IPS-18a (cell line): Measurements from ENCODE around the gene SAMMSON.

Source experiments
- H3K27ac ChIP-seq: one replicate; pipeline ENCODE4 v1.5.1; 2013; ENCODE audit warnings: low read length
- H3K27me3 ChIP-seq: one replicate; pipeline ENCODE4 v1.6.1; 2013; ENCODE audit warnings: mild to moderate bottlenecking, low read length; ENCODE audit not compliant: control insufficient read depth, insufficient read depth
- H3K36me3 ChIP-seq: one replicate; pipeline ENCODE4 v1.6.1; 2013; ENCODE audit warnings: low read depth, low read length; ENCODE audit not compliant: control insufficient read depth
- H3K4me1 ChIP-seq: one replicate; pipeline ENCODE4 v1.6.1; 2013; ENCODE audit warnings: low read depth, low read length; ENCODE audit not compliant: control insufficient read depth
- H3K4me3 ChIP-seq: one replicate; pipeline ENCODE4 v1.5.1; 2013; ENCODE audit warnings: low read length
- H3K9ac ChIP-seq: one replicate; pipeline ENCODE4 v1.6.1; 2013; ENCODE audit warnings: mild to moderate bottlenecking, low read length, moderate library complexity
- H3K9me3 ChIP-seq: one replicate; pipeline ENCODE4 v1.6.1; 2013; ENCODE audit warnings: low read depth, low read length; ENCODE audit not compliant: control insufficient read depth

The SAMMSON gene

DNA sequence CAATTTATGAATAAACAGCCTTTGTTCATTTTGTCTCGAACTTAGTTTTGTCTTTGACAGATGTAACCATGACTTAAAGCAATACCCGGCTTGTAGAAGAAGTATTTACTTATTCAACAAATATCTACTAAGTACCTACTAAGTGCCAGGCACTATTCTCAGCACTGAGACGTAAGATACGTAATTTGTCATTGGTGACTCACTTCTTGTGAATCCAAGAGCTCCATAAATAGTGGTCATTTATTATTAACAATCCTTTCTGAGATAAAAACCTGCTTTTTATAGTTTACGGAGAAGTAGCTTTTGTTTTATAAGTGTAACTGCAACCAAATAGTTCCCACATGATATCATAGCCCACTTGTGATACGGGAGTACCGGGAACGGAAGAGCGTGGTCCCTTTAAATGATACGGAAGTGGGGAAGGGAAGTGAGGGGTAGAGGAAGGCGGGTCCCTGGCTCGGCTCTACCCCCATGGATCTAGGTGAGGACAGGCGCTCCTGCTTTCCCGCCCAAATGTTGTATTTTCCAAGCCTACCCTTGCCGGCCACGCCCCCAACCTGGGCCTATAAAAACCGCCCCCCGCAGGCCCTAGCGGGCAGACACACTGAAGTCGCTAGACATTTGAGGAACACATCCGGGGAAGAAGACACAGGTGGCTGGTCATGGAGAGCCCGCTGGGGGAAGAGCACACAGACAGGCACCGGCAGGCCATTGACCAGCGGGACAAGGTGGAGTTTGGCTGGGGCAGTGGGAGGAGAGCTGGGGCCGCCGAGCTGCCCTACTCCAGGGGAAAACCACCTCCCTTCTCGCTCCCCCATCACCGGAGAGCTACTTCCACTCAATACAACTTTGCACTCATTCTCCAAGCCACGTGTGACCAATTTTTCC, at the start of gene SAMMSON:
TSS of gene SAMMSON (plus strand) at position 594 of the 888 bp plus-strand sequence.
- no peaks in the 10 kb centered on the region for H3K36me3 ChIP-seq
- H3K4me3 ChIP-seq = no peak within 1 kb of the TSS
- no peak within 1 kb of the TSS for H3K9ac ChIP-seq
- no peak within 1 kb of the TSS for H3K27ac ChIP-seq
- no peaks in the 10 kb centered on the region for H3K4me1 ChIP-seq
- H3K27me3 ChIP-seq = no peaks in the 10 kb centered on the region
- no peaks in the 10 kb centered on the region for H3K9me3 ChIP-seq

- Histone ChIP-seq H3K9ac (no peak overlapping the region), H3K4me3 (no peak overlapping the region), H3K27me3 (no peaks in the 10 kb centered on the region), H3K9me3 (no peaks in the 10 kb centered on the region), H3K36me3 (no peaks in the 10 kb centered on the region), H3K4me1 (no peaks in the 10 kb centered on the region), H3K27ac (no peak overlapping the region)
These were observed 47.9 kb upstream of the SAMMSON start for GRCh38 chr3:69951616-69952015.

DNA sequence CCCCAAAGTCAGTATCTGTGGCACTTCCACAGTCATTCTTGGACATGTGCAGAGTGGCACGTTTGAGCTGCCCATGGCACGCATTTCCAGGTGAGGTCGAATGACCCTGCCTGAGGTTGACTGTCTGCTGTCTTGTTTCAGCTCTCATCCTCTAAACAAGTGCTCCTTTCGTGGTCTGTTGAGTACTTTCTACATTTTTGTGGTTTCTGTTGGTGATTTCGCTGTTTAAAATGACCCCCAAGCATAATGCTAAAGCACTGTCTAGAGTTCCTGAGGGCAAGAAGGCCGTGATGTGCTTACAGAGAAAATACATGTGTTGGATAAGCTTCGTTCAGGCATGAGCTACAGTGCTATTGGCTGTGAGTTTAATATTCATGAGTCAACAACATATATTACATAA, 40.0 kb upstream of the SAMMSON start:
- Histone ChIP-seq H3K4me1 (no peaks in the 10 kb centered on the region), H3K36me3 (no peaks in the 10 kb centered on the region), H3K27me3 (no peaks in the 10 kb centered on the region), H3K9ac (no peak overlapping the region), H3K27ac (no peak overlapping the region), H3K9me3 (no peaks in the 10 kb centered on the region), H3K4me3 (no peak overlapping the region)

DNA sequence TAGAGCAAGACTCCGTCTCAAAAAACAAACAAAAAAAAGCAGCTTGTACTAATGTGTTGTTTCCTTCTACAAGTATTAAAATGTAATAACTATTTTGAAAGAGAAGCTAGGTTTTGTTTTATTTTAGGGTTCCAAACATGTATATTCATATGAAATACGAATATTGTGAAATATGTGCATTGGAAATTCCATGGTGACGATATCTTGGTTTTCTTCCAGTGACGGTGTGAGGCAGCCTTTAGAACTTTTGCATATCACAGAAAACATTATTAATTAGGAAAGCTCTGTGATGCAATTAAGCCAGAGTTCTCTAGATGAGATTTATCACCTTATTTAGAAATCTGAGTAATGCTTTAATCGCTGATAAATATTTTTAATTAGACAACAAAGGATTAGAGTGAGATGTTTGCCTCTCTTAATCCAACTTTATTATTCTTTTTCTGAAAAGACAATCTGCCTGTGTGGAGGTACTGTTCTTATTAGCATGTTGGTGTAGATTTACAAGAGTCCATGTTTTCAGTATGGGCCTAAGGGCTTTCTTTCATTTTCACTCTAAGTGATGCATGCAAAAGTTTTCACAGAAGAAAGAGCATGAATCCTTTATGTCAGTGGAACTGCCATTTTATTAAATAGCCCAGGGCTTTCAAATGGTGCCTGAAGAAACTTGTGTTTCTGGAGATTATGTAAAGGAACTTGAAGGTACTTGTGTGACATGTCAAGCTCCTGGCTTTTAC, 37.7 kb upstream of the SAMMSON start:
- H3K9me3 ChIP-seq = no peaks in the 10 kb centered on the region
- no peaks in the 10 kb centered on the region for H3K27me3 ChIP-seq
- no peak overlapping the region for H3K4me3 ChIP-seq
- H3K36me3 ChIP-seq = no peaks in the 10 kb centered on the region
- no peak overlapping the region for H3K27ac ChIP-seq
- H3K4me1 ChIP-seq = no peaks in the 10 kb centered on the region
- H3K9ac ChIP-seq = no peak overlapping the region

DNA sequence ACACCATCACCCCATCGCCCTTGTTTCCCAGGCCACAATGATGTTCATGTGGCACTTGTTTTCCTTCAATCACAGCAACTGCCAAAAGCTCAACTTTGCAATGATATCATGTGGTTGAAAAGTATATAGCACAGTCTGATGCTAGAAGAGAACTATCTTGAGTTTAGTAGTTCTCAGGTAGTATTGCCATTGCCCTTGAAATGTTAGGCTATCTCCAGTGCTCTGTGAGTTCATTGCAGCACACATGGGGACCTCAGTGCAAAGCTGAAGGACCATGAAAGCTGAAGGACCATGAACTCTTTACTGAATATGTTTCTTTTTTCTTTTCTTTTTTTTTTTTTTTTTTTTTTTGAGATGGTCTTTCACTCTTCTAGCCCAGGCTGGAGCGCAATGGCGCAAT, 35.9 kb upstream of the SAMMSON start:
- H3K9me3 ChIP-seq = no peaks in the 10 kb centered on the region
- H3K36me3 ChIP-seq = no peaks in the 10 kb centered on the region
- no peak overlapping the region for H3K27ac ChIP-seq
- H3K9ac ChIP-seq = no peak overlapping the region
- H3K27me3 ChIP-seq = no peaks in the 10 kb centered on the region
- no peak overlapping the region for H3K4me3 ChIP-seq
- H3K4me1 ChIP-seq = no peaks in the 10 kb centered on the region

- H3K4me3 ChIP-seq = no peak overlapping the region
- H3K9me3 ChIP-seq = no peaks in the 10 kb centered on the region
- H3K4me1 ChIP-seq = no peaks in the 10 kb centered on the region
- no peak overlapping the region for H3K27ac ChIP-seq
- H3K9ac ChIP-seq = no peak overlapping the region
- H3K27me3 ChIP-seq = no peaks in the 10 kb centered on the region
- no peaks in the 10 kb centered on the region for H3K36me3 ChIP-seq
These were observed 32.4 kb upstream of the SAMMSON start for GRCh38 chr3:69967156-69967555.

DNA sequence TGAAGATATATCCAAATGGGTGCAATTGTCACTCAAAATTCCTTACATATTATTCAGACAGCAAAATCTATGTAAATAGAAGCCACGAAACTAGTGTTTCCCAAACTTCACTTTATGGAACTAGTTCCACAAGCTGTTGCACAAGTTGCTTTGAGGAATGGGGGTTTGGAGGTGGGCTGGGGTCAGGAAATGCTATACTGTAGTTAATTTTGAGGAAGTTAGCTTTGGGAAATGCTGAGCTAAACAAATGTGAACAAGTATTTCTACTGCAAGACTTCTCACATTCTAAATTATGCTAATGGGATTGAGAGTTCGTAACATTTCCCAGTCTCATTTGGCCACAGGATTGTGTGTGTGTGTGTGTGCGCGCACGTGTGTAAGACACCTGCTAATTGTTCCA, 28.7 kb upstream of the SAMMSON start:
- Histone ChIP-seq H3K4me3 (no peak overlapping the region), H3K9ac (no peak overlapping the region), H3K27ac (no peak overlapping the region), H3K36me3 (no peaks in the 10 kb centered on the region), H3K4me1 (no peaks in the 10 kb centered on the region), H3K27me3 (no peaks in the 10 kb centered on the region), H3K9me3 (no peaks in the 10 kb centered on the region)

DNA sequence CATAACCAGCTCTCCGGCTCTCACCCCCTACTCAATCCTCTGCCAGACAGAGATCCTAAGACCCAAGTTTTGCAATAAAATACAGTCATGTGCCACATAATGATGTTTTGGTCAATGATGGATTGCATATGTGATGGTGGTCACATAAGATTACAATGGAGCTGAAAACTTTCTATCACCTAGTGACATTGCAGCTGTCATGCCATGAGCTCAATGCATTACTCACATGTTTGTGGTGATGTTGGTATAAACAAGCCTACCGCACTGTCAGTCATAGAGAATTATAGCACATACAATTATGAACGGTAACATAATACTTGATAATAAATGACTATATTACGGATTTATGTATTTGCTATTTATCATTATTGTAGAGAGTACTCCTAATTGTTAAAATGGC, 26.9 kb upstream of the SAMMSON start:
- Histone ChIP-seq H3K36me3 (no peaks in the 10 kb centered on the region), H3K27me3 (no peaks in the 10 kb centered on the region), H3K9me3 (no peaks in the 10 kb centered on the region), H3K4me3 (no peak overlapping the region), H3K27ac (no peak overlapping the region), H3K4me1 (no peaks in the 10 kb centered on the region), H3K9ac (no peak overlapping the region)

DNA sequence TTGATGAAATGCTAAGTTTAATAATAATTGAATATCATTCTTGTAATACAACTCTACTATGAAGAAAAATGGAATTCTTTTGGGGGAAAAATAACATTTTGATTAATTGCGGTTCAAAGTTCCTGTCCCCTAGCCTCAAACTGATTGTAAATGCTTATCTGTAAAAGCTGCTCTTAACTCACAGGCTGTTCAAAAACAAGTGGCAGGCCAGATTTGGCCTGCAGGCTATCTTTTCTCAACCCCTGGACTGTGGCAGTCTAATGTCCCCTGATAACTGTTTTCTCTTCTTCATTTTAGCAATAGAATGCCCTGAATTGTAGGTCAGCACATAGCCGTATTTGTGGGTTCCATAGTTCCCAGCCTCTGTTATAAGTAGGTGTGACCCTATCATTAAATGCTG, 23.5 kb upstream of the SAMMSON start:
- no peaks in the 10 kb centered on the region for H3K4me1 ChIP-seq
- no peak overlapping the region for H3K9ac ChIP-seq
- H3K27me3 ChIP-seq = no peaks in the 10 kb centered on the region
- H3K9me3 ChIP-seq = no peaks in the 10 kb centered on the region
- H3K36me3 ChIP-seq = no peaks in the 10 kb centered on the region
- no peak overlapping the region for H3K27ac ChIP-seq
- no peak overlapping the region for H3K4me3 ChIP-seq

- H3K27me3 ChIP-seq = peaks cover 22% of the 10 kb centered on the region
- no peak overlapping the region for H3K27ac ChIP-seq
- no peak overlapping the region for H3K9ac ChIP-seq
- no peaks in the 10 kb centered on the region for H3K36me3 ChIP-seq
- H3K9me3 ChIP-seq = no peaks in the 10 kb centered on the region
- H3K4me1 ChIP-seq = no peaks in the 10 kb centered on the region
- H3K4me3 ChIP-seq = no peak overlapping the region
These were observed 15.8 kb upstream of the SAMMSON start for GRCh38 chr3:69983546-69984265.

DNA sequence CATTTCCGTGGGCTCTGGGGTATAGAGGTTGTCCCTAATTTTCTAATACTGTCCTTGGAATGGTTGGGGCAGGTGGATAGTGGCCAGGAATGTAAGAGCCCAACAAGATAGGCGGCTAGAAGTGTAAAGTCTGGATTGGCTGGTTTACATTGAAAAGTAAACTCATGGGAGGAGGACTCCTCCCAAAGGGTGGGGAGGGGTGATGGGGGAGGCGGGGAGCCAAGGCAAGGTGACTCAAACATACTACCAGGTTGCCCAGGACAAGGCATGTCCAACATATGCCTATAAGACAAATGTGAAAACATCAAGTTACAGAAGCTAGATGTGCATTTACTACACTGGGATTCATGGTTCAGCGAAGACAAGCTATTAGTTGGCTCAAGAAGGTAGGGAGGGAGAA, 14.3 kb upstream of the SAMMSON start:
- no peak overlapping the region for H3K27ac ChIP-seq
- H3K27me3 ChIP-seq = peaks cover 22% of the 10 kb centered on the region
- H3K4me1 ChIP-seq = no peaks in the 10 kb centered on the region
- no peak overlapping the region for H3K9ac ChIP-seq
- H3K4me3 ChIP-seq = no peak overlapping the region
- no peaks in the 10 kb centered on the region for H3K9me3 ChIP-seq
- H3K36me3 ChIP-seq = no peaks in the 10 kb centered on the region
